ENCODE data around the gene KCNJ10.

Gene KCNJ10

DNA sequence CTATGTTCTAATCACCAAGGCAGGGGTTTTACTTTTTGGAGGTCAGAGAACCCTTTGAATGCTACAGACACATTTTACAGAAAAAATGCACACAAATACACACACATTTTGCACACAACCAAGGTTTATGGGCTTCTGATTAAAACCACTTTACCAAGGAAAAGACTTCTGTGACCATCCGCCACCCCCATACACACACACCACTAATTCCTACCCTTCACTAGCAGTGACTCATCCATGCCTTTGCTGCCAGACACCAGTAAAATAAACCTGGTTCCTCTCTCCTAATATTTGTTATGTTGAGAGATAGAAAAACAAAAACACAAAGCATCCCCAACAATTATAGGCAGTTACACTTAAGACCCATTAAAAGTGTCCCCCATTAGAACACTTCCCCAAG lies 51.1 kb downstream of the KCNJ10 start:
- TF ChIP-seq, protein P1, sequence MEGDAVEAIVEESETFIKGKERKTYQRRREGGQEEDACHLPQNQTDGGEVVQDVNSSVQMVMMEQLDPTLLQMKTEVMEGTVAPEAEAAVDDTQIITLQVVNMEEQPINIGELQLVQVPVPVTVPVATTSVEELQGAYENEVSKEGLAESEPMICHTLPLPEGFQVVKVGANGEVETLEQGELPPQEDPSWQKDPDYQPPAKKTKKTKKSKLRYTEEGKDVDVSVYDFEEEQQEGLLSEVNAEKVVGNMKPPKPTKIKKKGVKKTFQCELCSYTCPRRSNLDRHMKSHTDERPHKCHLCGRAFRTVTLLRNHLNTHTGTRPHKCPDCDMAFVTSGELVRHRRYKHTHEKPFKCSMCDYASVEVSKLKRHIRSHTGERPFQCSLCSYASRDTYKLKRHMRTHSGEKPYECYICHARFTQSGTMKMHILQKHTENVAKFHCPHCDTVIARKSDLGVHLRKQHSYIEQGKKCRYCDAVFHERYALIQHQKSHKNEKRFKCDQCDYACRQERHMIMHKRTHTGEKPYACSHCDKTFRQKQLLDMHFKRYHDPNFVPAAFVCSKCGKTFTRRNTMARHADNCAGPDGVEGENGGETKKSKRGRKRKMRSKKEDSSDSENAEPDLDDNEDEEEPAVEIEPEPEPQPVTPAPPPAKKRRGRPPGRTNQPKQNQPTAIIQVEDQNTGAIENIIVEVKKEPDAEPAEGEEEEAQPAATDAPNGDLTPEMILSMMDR (IDR thresholded peaks at IDR 0.05; ENCODE audit: low read depth, low read length, poor library complexity, severe bottlenecking) = no peak
- TF ChIP-seq EZH2phosphoT487 (IDR thresholded peaks at IDR 0.05; ENCODE audit: borderline replicate concordance, low read length) = no peak
- H3K79me2 ChIP-seq (ENCODE audit: control insufficient read depth, low read length) = no peaks in the 10 kb centered on the region
- H3K9me2 ChIP-seq (replicated peaks; ENCODE audit: control insufficient read depth, low read length) = no peaks in the 10 kb centered on the region
- no peak overlapping the region for H3K4me2 ChIP-seq (ENCODE audit: low read length)
- no peaks in the 10 kb centered on the region for H3F3A ChIP-seq (ENCODE audit: control insufficient read depth, insufficient read depth)
- H3K36me3 ChIP-seq (ENCODE audit: control insufficient read depth, low read length) = no peaks in the 10 kb centered on the region
- peaks cover 12% of the 10 kb centered on the region for H3K27me3 ChIP-seq (ENCODE audit: control insufficient read depth, low read length)
- H3K27ac ChIP-seq (ENCODE audit: low read depth, low read length) = no peak overlapping the region
- no peak overlapping the region for H3K4me3 ChIP-seq (ENCODE audit: low read length)
- H3K9me3 ChIP-seq (ENCODE audit: control insufficient read depth, insufficient read depth, low read length) = no peaks in the 10 kb centered on the region
- H3K4me1 ChIP-seq (ENCODE audit: control insufficient read depth, low read length) = no peaks in the 10 kb centered on the region
- H4K20me1 ChIP-seq (ENCODE audit: control insufficient read depth, insufficient read depth, low read depth, low read length) = no peaks in the 10 kb centered on the region

DNA sequence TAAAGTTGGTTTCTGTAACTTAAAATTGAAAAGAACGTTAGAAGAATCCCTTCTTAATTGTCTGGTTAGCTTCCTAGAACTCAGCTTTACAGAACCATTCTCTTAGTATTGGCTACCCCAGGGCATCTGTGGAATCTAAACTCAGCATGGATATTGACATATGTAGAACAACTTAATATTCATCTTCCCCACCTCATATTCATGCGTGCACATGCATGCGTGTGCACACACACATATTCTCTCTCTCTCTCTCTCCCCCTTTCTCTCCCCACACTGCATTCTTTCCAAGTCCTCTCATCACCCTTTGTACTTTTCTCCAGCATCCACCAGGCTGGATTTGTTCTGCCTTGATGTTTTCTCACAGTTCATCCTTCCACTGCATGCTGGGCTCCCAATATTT lies 51.6 kb downstream of the KCNJ10 start:
- Histone ChIP-seq H3K4me2 (ENCODE audit: low read length) (no peak overlapping the region), H3K4me1 (ENCODE audit: control insufficient read depth, low read length) (no peaks in the 10 kb centered on the region), H3K36me3 (ENCODE audit: control insufficient read depth, low read length) (no peaks in the 10 kb centered on the region), H3F3A (ENCODE audit: control insufficient read depth, insufficient read depth) (no peaks in the 10 kb centered on the region), H3K27ac (ENCODE audit: low read depth, low read length) (no peak overlapping the region), H3K27me3 (ENCODE audit: control insufficient read depth, low read length) (peaks cover 17% of the 10 kb centered on the region), H4K20me1 (ENCODE audit: control insufficient read depth, insufficient read depth, low read depth, low read length) (no peaks in the 10 kb centered on the region), H3K9me3 (ENCODE audit: control insufficient read depth, insufficient read depth, low read length) (no peaks in the 10 kb centered on the region), H3K79me2 (ENCODE audit: control insufficient read depth, low read length) (no peaks in the 10 kb centered on the region), H3K9me2 (replicated peaks; ENCODE audit: control insufficient read depth, low read length) (no peaks in the 10 kb centered on the region), H3K4me3 (ENCODE audit: low read length) (no peak overlapping the region)
- TF ChIP-seq, protein P1 (IDR thresholded peaks at IDR 0.05; ENCODE audit: low read depth, low read length, poor library complexity, severe bottlenecking) = no peak
- TF ChIP-seq EZH2phosphoT487 (IDR thresholded peaks at IDR 0.05; ENCODE audit: borderline replicate concordance, low read length) = no peak

DNA sequence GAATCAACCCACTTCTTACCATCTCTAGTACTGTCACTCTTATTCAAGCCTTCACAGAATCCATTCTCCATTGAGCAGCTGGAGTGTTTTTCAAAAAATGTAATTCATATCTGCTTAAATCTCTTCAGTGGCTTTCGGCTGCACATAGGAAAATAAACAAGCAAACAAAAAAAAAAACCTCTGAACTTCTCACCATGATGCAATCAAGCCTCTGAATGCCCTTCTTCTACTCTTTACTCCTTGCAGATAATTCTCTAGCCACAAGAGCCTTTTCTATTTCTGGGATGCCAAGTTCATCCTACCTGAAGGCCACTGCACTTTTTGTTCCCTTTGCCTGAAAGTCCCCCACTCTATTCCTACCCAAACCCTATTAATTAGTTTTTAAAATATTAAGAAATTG lies 52.4 kb downstream of the KCNJ10 start:
- Histone ChIP-seq H3K27me3 (ENCODE audit: control insufficient read depth, low read length) (peaks cover 17% of the 10 kb centered on the region), H3K4me2 (ENCODE audit: low read length) (no peak overlapping the region), H3K79me2 (ENCODE audit: control insufficient read depth, low read length) (no peaks in the 10 kb centered on the region), H4K20me1 (ENCODE audit: control insufficient read depth, insufficient read depth, low read depth, low read length) (no peaks in the 10 kb centered on the region), H3K27ac (ENCODE audit: low read depth, low read length) (no peak overlapping the region), H3K36me3 (ENCODE audit: control insufficient read depth, low read length) (no peaks in the 10 kb centered on the region), H3K4me1 (ENCODE audit: control insufficient read depth, low read length) (no peaks in the 10 kb centered on the region), H3K4me3 (ENCODE audit: low read length) (no peak overlapping the region), H3K9me2 (replicated peaks; ENCODE audit: control insufficient read depth, low read length) (no peaks in the 10 kb centered on the region), H3K9me3 (ENCODE audit: control insufficient read depth, insufficient read depth, low read length) (no peaks in the 10 kb centered on the region), H3F3A (ENCODE audit: control insufficient read depth, insufficient read depth) (no peaks in the 10 kb centered on the region)
- no peak for TF ChIP-seq EZH2phosphoT487 (IDR thresholded peaks at IDR 0.05; ENCODE audit: borderline replicate concordance, low read length)
- TF ChIP-seq, protein P1 (IDR thresholded peaks at IDR 0.05; ENCODE audit: low read depth, low read length, poor library complexity, severe bottlenecking) = no peak
